GM13976 (cell line): ENCODE data around the gene ARHGAP26.

Experiments used
- DNase-seq: peaks from one replicate; pipeline ENCODE4 v3.0.0; 2012; ENCODE audit warnings: low spot score
- CTCF ChIP-seq: IDR thresholded peaks from 2 replicates; pipeline ENCODE4 v1.5.1; 2012; ENCODE audit warnings: borderline replicate concordance, mild to moderate bottlenecking; ENCODE audit not compliant: insufficient read depth; ENCODE audit errors: extremely low read depth, missing control alignments, control extremely low read depth
- in situ Hi-C: fragments of 300-500 bp; cut with MboI; formaldehyde crosslinking; loops from one replicate; pipeline ENCODE4 v1.12.0; 2022; ENCODE audit warnings: low sequenced_read_pairs, mixed read lengths, inconsistent platforms; ENCODE audit not compliant: unreplicated experiment

Gene ARHGAP26

DNA sequence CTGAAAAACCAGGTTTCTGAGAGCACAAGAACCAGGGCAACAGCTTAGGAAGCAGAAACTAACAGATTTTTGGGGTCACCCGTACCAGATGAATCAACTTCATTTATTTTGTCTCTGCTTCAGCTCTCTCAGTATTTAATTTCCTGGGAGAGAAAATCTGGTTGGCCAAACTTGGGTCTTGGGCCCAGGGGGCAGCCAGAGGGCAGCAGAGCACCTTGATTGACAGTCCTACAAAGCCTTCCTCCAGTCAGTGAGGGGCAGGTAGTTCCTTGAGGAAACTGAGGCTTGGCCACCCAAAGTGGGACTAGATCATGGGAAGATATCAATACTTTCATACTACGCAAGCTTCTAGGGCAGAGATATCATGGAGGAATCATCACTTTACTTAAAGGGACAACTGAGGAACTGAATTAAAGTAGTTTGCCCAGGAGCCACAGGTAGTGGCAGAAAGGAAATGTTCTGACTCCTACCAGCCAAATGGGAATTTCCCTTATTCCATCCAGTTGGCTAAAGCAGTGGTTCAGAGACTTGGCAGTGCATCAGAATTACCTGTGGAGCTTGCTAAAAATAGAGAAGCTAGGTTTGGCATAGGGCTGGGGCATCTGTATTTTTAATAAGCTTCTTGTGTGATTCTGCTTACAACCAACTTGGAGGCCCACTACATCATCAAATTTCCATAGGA lies 21.5 kb upstream of the ARHGAP26 start:
- DNase-seq: no peak
- in situ Hi-C loops: no loop called here
- peak; percentile 69 for TF ChIP-seq CTCF

DNA sequence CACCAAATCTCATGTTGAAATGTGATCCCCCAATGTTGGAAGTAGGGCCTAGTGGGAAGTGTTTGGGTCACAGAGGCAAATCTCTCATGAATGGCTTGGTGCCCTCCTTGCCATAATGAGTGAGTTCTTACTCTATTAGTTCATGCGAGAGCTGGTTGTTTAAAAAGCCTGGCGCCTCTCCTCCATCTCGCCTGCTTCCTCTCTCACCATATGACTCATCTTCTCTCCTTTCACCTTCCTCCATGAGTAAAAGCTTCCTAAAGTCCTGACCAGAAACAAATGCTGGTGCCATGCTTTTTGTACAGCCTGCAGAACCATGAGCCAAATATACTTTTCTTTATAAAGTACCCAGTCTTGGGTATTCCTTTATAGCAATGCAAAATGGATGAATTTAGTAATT lies 20.9 kb upstream of the ARHGAP26 start:
- DNase-seq: no peak
- in situ Hi-C loops: no loop called here
- TF ChIP-seq CTCF: no peak

DNA sequence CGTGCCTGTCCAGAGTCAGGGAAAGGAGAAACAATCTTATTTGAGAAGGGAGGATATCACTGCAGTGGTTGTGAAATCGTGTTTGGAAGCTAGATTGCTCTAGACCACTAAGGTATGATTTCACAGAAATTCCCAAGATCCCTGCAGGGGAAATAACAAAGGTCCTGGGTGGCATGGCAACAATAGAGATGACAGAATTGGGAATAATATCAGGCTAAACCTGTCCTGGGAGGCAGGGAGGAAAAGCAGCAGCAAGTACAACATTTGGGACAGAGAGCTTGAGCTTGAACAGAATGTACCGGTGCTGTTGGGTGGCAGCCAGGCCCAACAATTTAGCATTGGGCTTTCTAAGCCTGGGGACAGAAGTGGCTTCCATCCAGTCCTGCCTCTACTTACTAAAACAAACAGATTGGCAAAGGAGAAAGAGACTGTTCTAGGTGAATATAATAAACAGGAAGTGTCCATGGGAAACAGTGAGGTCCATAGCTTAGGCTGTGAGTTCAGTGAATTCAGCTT lies 17.0 kb upstream of the ARHGAP26 start:
- in situ Hi-C loops: no loop called here
- no peak for DNase-seq
- no peak for TF ChIP-seq CTCF

GRCh38 chr5:142754031-142754430 lies 16.1 kb upstream of the ARHGAP26 start:
- in situ Hi-C loops: no loop called here
- TF ChIP-seq CTCF: no peak
- no peak for DNase-seq

DNA sequence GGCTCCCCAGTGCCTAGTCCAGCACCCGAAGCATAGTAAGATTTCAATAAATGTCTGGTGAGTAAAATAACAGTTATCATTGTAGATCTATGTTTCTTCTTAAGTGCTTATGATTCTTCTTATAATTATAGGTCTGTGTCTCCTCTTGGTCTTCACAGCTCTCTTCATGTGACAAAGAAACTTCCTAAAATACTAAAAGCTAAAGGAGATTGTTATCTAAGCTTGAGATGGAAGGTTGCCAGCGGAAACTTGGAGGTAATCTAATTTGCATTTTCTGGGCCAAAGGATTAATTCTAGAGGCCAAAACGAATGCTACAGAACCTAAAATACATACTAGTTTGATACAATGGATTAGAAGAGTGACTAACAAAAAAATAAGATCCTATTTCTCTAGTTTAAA lies 13.6 kb upstream of the ARHGAP26 start:
- TF ChIP-seq CTCF: no peak
- in situ Hi-C loops: no loop called here
- DNase-seq: no peak

DNA sequence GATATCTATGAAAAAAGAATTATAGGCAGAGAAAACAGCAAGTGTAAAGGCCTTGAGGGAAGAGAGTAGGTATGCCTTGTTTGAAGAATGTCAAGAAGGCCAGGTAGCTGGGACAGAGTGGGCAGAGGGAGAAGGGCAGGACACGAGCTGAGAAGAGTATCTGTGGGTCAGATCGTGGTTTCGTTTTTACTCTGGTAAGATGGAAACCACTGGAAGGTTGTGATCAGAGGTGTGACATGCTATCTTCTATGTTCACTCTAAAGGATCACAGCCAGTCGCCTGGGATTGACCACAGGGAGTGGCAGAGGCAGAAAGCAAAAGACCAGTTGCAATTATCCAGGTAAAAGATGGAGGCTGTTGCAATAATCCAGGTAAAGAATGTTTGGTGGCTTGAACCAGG lies 12.6 kb upstream of the ARHGAP26 start:
- no peak for DNase-seq
- in situ Hi-C loops: no loop called here
- TF ChIP-seq CTCF: no peak

- TF ChIP-seq CTCF: no peak
- no peak for DNase-seq
- in situ Hi-C loops: no loop called here
Measured at GRCh38 chr5:142758062-142758795, 11.9 kb upstream of the ARHGAP26 start.
